Transverse colon (tissue), 4 donors: ENCODE data around the gene GNB1.
"Not testable (repeated sequence)": the region's sequence is repeated elsewhere in the genome, so short reads cannot be mapped to it uniquely, and the experiment has no call there.

Source experiments
- EP300 ChIP-seq: sonication (generic); formaldehyde crosslinking; IDR thresholded peaks from one replicate; pipeline ENCODE4 v1.6.1; 2017; ENCODE audit warnings: antibody characterized with exemption, low read depth
- POLR2A ChIP-seq: fragments of 450-650 bp; IDR thresholded peaks from one replicate; pipeline ENCODE4 v1.6.1; 2016; ENCODE audit warnings: antibody characterized with exemption, mild to moderate bottlenecking, moderate library complexity
- POLR2AphosphoS5 ChIP-seq, 3 donors: sonication (generic); formaldehyde crosslinking; IDR thresholded peaks; one replicate each; pipeline ENCODE4 v1.6.1; 2016; ENCODE audit warnings: antibody characterized with exemption in 3 of 3
- TF ChIP-seq, protein P1 (sequence below), 5 experiments: fragments of 200-600 bp in 3 of 5; fragments of 450-650 bp in 2 of 5; sonication (generic) in 3 of 5; IDR thresholded peaks; 1 replicate in 2 of 5; 2 replicates in 3 of 5; pipeline ENCODE4 v1.5.1; 2016 to 2017; ENCODE audit warnings: antibody characterized with exemption in 5 of 5, inconsistent platforms in 3 of 5, mild to moderate bottlenecking in 2 of 5, moderate library complexity in 1 of 5

DNA sequence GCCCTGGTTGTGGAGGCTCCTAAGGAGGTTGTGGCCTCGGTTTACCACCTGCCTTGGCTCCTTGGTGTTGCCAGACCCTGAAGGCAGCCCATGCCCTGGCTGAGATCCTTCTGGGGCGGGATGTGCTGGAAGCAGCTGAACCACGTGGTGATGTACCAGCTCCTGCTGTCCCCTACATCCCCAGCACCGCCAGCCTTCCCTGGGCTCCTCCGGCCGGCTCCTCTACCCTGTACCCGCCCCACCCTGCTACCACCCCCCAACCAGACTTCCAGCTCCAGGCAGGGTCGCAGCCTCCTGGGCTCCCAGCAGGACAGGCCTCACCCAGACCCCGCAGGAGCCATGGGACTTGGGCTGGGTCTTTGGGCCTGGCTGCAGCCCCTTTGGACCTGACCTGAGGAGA lies 140.9 kb downstream of the GNB1 start:
- not testable (repeated sequence) for TF ChIP-seq POLR2A; EP300; POLR2AphosphoS5 (IDR thresholded peaks at IDR 0.05)
- TF ChIP-seq, protein P1, sequence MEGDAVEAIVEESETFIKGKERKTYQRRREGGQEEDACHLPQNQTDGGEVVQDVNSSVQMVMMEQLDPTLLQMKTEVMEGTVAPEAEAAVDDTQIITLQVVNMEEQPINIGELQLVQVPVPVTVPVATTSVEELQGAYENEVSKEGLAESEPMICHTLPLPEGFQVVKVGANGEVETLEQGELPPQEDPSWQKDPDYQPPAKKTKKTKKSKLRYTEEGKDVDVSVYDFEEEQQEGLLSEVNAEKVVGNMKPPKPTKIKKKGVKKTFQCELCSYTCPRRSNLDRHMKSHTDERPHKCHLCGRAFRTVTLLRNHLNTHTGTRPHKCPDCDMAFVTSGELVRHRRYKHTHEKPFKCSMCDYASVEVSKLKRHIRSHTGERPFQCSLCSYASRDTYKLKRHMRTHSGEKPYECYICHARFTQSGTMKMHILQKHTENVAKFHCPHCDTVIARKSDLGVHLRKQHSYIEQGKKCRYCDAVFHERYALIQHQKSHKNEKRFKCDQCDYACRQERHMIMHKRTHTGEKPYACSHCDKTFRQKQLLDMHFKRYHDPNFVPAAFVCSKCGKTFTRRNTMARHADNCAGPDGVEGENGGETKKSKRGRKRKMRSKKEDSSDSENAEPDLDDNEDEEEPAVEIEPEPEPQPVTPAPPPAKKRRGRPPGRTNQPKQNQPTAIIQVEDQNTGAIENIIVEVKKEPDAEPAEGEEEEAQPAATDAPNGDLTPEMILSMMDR (IDR thresholded peaks at IDR 0.05), result not testable (repeated sequence)
